OCI-LY7 (cell line): ENCODE results near the gene SGSM2. TPM values are rescaled to one million over a fixed set of nuclear protein-coding genes. Genes with fewer than 3 reads are reported as not detected.
"Not testable (repeated sequence)": the region's sequence is repeated elsewhere in the genome, so short reads cannot be mapped to it uniquely, and the experiment has no call there.

Source experiments
- BruUV-seq: library from RNA; stranded (reverse); fragments of 400-500 nt; replicated peaks from 2 replicates; lab custom pipeline; 2021; lab: Mats Ljungman, UMichigan
- CTCF ChIA-PET: fragments of 300-600 bp; sonication (Branson Sonifier 250); formaldehyde crosslinking; loops from one replicate; lab custom pipeline; 2022; ENCODE audit warnings: antibody characterized with exemption; ENCODE audit not compliant: unreplicated experiment; lab: Charles Lee
- POLR2A ChIA-PET: fragments of 300-600 bp; sonication (Branson Sonifier 250); formaldehyde crosslinking; loops from one replicate; lab custom pipeline; 2022; ENCODE audit warnings: antibody characterized with exemption; lab: Charles Lee
- DNase-seq: peaks from one replicate; pipeline ENCODE4 v3.0.0-alpha.2; 2015; ENCODE audit warnings: low spot score
- H2AFZ ChIP-seq: fragments of 200-600 bp; sonication (generic), shearing (Covaris generic); 2 replicates; pipeline ENCODE4 v1.6.1; 2014; ENCODE audit warnings: mild to moderate bottlenecking, antibody characterized with exemption, low read length, moderate library complexity
- H3K27ac ChIP-seq: fragments of 200-600 bp; sonication (generic); 2 replicates; pipeline ENCODE4 v1.5.1; 2014; ENCODE audit warnings: mixed run types, low read depth, mild to moderate bottlenecking, moderate library complexity, low read length, inconsistent platforms; ENCODE audit not compliant: poor library complexity, severe bottlenecking
- H3K36me3 ChIP-seq: fragments of 200-600 bp; sonication (generic); 2 replicates; pipeline ENCODE4 v1.6.1; 2014; ENCODE audit warnings: mild to moderate bottlenecking, antibody characterized with exemption, low read length, moderate library complexity, mixed read lengths; ENCODE audit not compliant: insufficient read depth
- H3K4me1 ChIP-seq: fragments of 200-600 bp; sonication (generic); 2 replicates; pipeline ENCODE4 v1.5.1; 2014; ENCODE audit warnings: mild to moderate bottlenecking, low read length; ENCODE audit not compliant: insufficient read depth, poor library complexity, severe bottlenecking
- H3K4me2 ChIP-seq: fragments of 200-600 bp; sonication (generic); 2 replicates; pipeline ENCODE4 v1.6.1; 2014; ENCODE audit warnings: mild to moderate bottlenecking, low read length
- H3K4me3 ChIP-seq: fragments of 200-600 bp; sonication (generic); 2 replicates; pipeline ENCODE4 v1.5.1; 2014; ENCODE audit warnings: mild to moderate bottlenecking, low read depth, low read length; ENCODE audit not compliant: poor library complexity, severe bottlenecking
- H3K79me2 ChIP-seq: fragments of 200-600 bp; sonication (generic); 2 replicates; pipeline ENCODE4 v1.6.1; 2016; ENCODE audit warnings: low read depth, mild to moderate bottlenecking, low read length, moderate library complexity, mixed read lengths; ENCODE audit not compliant: insufficient read depth
- H3K9me2 ChIP-seq: fragments of 200-600 bp; sonication (generic); 2 replicates; pipeline ENCODE4 v1.6.1; 2016; ENCODE audit warnings: mild to moderate bottlenecking, low read length, mixed read lengths; ENCODE audit not compliant: insufficient read depth
- H3K9me3 ChIP-seq: fragments of 200-600 bp; sonication (generic); 2 replicates; pipeline ENCODE4 v1.6.1; 2014; ENCODE audit warnings: mild to moderate bottlenecking, mixed run types, low read length, mixed read lengths
- H4K20me1 ChIP-seq: fragments of 200-600 bp; sonication (generic); 2 replicates; pipeline ENCODE4 v1.6.1; 2014; ENCODE audit warnings: mild to moderate bottlenecking, antibody characterized with exemption, low read length, moderate library complexity, mixed read lengths; ENCODE audit not compliant: insufficient read depth
- EZH2phosphoT487 ChIP-seq: fragments of 200-600 bp; sonication (generic); IDR thresholded peaks from 2 replicates; pipeline ENCODE4 v1.6.1; 2018; ENCODE audit warnings: low read depth, borderline replicate concordance, mild to moderate bottlenecking, mixed run types, antibody characterized with exemption, low read length, moderate library complexity, mixed read lengths
- intact Hi-C: fragments of 100-400 bp; cut with micrococcal nuclease; formaldehyde crosslinking; loops from one replicate; pipeline ENCODE4 v1.10.0; 2022; ENCODE audit not compliant: unreplicated experiment
- total RNA-seq, 2 experiments: library from RNA; depleted of rRNA in 1 of 2; stranded (reverse); fragments of >200 nt in 1 of 2; shearing (Covaris generic) in 1 of 2; gene quantifications; 2 replicates each; pipeline ENCODE4 v1.2.3, GENCODE V29; 2014 to 2022
- TF ChIP-seq, protein P1 (sequence below): fragments of 200-600 bp; sonication (generic); conservative IDR thresholded peaks from 2 replicates; pipeline ENCODE4 v1.5.1; 2014; ENCODE audit warnings: mild to moderate bottlenecking, antibody characterized with exemption, low read length, moderate library complexity, mixed read lengths

The SGSM2 gene
- total RNA-seq, 2 experiments from 2014 or later: 44.0 to 50.6 TPM

DNA sequence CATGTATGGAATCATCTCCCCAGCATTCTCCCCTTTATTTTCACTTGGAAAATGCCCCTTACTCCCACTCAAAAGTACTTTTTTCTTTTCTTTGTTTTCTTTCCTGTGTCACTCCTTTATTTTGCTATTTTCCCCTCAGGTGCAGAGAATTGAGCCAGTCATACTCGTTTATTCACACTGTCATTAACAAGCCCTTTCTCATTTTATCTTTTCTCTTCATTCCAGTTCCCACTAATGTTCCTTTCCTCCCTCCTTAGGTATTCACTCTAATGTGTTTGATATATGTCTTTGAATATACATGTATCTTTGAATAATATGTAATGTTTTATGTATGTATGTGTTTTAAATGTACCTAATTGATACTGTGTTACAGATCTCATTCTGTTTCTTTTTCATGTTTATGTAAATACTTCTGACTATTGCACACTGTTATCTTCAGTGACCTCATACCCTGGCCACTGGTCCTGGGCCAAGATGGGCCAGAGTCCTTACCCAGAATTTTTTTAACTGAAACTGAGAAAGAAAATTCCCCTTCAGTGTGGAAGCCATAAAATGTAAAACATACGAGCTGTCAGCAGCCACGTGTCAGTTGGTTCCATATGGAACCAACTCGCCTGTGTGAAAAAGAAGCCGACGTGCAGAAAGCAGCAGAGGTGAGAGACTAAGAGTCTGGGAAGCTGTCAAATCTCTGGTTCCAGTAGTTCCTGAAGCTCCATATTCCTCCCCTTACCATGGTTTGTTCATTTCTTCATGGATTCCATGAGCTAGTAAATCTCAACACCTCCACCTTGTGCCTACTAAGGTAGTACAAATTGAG, 27.8 kb upstream of the SGSM2 start:
- Histone ChIP-seq H2AFZ (no peak overlapping the region), H3K79me2 (peaks cover 3% of the 10 kb centered on the region; the same call in 1 of the 2 replicates), H3K4me1 (peaks cover 4% of the 10 kb centered on the region), H3K4me2 (no peak overlapping the region), H3K27ac (no peak overlapping the region), H3K9me2 (no peaks in the 10 kb centered on the region), H4K20me1 (no peaks in the 10 kb centered on the region), H3K4me3 (no peak overlapping the region), H3K36me3 (no peaks in the 10 kb centered on the region), H3K9me3 (no peaks in the 10 kb centered on the region)
- POLR2A ChIA-PET: no interaction called here
- CTCF ChIA-PET: no interaction called here
- intact Hi-C loops: no loop called here
- no TSS peak for BruUV-seq
- DNase-seq: no peak
- TF ChIP-seq, protein P1, sequence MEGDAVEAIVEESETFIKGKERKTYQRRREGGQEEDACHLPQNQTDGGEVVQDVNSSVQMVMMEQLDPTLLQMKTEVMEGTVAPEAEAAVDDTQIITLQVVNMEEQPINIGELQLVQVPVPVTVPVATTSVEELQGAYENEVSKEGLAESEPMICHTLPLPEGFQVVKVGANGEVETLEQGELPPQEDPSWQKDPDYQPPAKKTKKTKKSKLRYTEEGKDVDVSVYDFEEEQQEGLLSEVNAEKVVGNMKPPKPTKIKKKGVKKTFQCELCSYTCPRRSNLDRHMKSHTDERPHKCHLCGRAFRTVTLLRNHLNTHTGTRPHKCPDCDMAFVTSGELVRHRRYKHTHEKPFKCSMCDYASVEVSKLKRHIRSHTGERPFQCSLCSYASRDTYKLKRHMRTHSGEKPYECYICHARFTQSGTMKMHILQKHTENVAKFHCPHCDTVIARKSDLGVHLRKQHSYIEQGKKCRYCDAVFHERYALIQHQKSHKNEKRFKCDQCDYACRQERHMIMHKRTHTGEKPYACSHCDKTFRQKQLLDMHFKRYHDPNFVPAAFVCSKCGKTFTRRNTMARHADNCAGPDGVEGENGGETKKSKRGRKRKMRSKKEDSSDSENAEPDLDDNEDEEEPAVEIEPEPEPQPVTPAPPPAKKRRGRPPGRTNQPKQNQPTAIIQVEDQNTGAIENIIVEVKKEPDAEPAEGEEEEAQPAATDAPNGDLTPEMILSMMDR: no peak
- TF ChIP-seq EZH2phosphoT487: no peak

DNA sequence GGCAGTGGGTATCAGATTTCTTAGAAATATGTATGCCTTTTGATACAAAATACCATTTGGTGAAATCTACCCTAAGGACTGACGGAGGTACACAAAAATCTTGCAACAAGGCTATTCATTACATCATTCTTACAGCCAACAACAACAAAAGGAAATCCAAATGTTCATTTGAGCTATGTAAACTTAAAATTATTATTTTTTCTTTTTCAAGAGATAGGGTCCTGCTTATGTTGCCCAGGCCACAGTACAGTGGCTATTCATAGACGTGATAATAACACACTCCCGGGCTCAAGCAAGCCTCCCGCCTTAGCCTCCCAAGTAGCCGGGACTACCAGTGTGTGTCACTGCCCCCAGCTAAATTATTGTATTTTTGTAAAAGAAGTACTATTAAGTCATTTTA, 24.6 kb upstream of the SGSM2 start:
- H3K4me3 ChIP-seq: no peak overlapping the region
- H3K36me3 ChIP-seq: no peaks in the 10 kb centered on the region
- ChIA-PET CTCF (interaction anchor here (0.6 kb wide), 1 partner anchor 64 kb away, joined by 3 read pairs; no protein-coding TSS in a partner anchor), POLR2A (interaction anchor here (0.6 kb wide), 1 partner anchor 34 kb away, joined by 3 read pairs; no protein-coding TSS in a partner anchor)
- no peak for DNase-seq
- intact Hi-C loops: no loop called here
- no peak overlapping the region for H3K27ac ChIP-seq
- H2AFZ ChIP-seq: no peak overlapping the region
- no peaks in the 10 kb centered on the region for H3K9me3 ChIP-seq
- H3K4me1 ChIP-seq: no peaks in the 10 kb centered on the region
- H3K9me2 ChIP-seq: no peaks in the 10 kb centered on the region
- TF ChIP-seq, protein P1: no peak
- TF ChIP-seq EZH2phosphoT487: no peak
- BruUV-seq: no TSS peak
- H3K4me2 ChIP-seq: no peak overlapping the region
- H3K79me2 ChIP-seq: no peaks in the 10 kb centered on the region
- no peaks in the 10 kb centered on the region for H4K20me1 ChIP-seq

DNA sequence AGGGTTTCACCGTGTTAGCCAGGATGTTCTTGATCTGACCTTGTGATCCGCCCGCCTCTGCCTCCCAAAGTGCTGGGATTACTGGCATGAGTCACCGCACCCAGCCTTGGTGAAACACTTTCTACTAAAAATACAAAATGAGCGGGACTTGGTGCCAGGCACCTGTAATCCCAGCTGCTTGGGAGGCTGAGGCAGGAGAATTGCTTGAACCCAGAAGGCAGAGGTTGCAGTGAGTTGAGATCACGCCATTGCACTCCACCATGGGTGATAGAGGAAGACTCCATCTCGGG, 20.4 kb upstream of the SGSM2 start:
- H3K79me2 ChIP-seq, H2AFZ ChIP-seq, intact Hi-C loops, H4K20me1 ChIP-seq, BruUV-seq, H3K9me2 ChIP-seq, H3K4me3 ChIP-seq, H3K27ac ChIP-seq, H3K4me2 ChIP-seq, H3K9me3 ChIP-seq, POLR2A ChIA-PET, H3K4me1 ChIP-seq, DNase-seq: not testable (repeated sequence)
- CTCF ChIA-PET: interaction anchor here (0.6 kb wide), 1 partner anchor 520 kb away, joined by 3 read pairs; no protein-coding TSS in a partner anchor
- peaks cover 15% of the 10 kb centered on the region for H3K36me3 ChIP-seq
